DOHH2 (cell line): ENCODE results near the gene CAPN1.

ENCODE experiments used
- EZH2phosphoT487 ChIP-seq: fragments of 200-600 bp; sonication (generic); IDR thresholded peaks from 2 replicates; pipeline ENCODE4 v1.6.1; 2017; ENCODE audit warnings: borderline replicate concordance, mild to moderate bottlenecking, antibody characterized with exemption, low read length, moderate library complexity, mixed read lengths
- TF ChIP-seq, protein P1 (sequence below): fragments of 200-600 bp; sonication (generic); IDR thresholded peaks from one replicate; pipeline ENCODE4 v1.5.1; 2014; ENCODE audit warnings: antibody characterized with exemption, mild to moderate bottlenecking, low read depth, low read length; ENCODE audit not compliant: poor library complexity, severe bottlenecking

DNA sequence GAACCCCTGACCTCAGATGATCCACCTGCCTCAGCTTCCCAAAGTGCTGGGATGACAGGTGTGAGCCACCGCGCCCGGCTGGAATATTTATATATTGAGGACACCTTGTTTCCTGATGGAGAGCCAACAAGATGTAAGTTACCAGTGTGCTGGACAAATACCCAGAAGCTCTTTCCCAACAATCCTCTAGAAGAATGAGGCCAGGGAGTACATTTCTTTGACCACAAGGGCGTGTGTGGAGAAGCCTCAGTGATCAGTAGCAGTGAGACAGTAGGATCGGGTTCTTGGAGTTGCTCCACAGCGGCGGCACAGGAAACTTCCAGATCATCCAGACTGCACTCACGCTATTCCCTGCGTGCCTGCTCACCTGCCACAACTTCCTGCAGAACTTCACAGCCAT, 69.7 kb downstream of the CAPN1 start:
- TF ChIP-seq, protein P1, sequence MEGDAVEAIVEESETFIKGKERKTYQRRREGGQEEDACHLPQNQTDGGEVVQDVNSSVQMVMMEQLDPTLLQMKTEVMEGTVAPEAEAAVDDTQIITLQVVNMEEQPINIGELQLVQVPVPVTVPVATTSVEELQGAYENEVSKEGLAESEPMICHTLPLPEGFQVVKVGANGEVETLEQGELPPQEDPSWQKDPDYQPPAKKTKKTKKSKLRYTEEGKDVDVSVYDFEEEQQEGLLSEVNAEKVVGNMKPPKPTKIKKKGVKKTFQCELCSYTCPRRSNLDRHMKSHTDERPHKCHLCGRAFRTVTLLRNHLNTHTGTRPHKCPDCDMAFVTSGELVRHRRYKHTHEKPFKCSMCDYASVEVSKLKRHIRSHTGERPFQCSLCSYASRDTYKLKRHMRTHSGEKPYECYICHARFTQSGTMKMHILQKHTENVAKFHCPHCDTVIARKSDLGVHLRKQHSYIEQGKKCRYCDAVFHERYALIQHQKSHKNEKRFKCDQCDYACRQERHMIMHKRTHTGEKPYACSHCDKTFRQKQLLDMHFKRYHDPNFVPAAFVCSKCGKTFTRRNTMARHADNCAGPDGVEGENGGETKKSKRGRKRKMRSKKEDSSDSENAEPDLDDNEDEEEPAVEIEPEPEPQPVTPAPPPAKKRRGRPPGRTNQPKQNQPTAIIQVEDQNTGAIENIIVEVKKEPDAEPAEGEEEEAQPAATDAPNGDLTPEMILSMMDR, result no peak
- TF ChIP-seq EZH2phosphoT487, result no peak
